Suppressor macrophage treated with lipopolysaccharide for 4 hours (primary cell): Measurements from ENCODE around the gene POLE3.

Source experiments
- DNase-seq: peaks from one replicate; pipeline ENCODE4 v3.0.0-alpha.2; 2020

The POLE3 gene

GRCh38 chr9:113375057-113376023 lies 35.1 kb downstream of the POLE3 start:
- DNase-seq = no peak

- no peak for DNase-seq
These were observed 36.6 kb downstream of the POLE3 start for GRCh38 chr9:113373676-113374392.

- DNase-seq = no peak
These were observed 37.2 kb downstream of the POLE3 start for GRCh38 chr9:113373256-113373655.

GRCh38 chr9:113372059-113372458 lies 38.4 kb downstream of the POLE3 start:
- no peak for DNase-seq

GRCh38 chr9:113370806-113371325 lies 39.6 kb downstream of the POLE3 start:
- DNase-seq = no peak

- DNase-seq = no peak
These were observed 40.7 kb downstream of the POLE3 start for GRCh38 chr9:113369855-113370140.

- DNase-seq = no peak
These were observed 41.3 kb downstream of the POLE3 start for GRCh38 chr9:113368982-113369854.

- DNase-seq = no peak
These were observed 42.0 kb downstream of the POLE3 start for GRCh38 chr9:113368348-113368981.

- peak; percentile 23 for DNase-seq
These were observed 44.8 kb downstream of the POLE3 start for GRCh38 chr9:113365652-113366051.

GRCh38 chr9:113364951-113365350 lies 45.5 kb downstream of the POLE3 start:
- no peak for DNase-seq

GRCh38 chr9:113363336-113363735 lies 47.1 kb downstream of the POLE3 start:
- DNase-seq = no peak

GRCh38 chr9:113361304-113362018 lies 49.0 kb downstream of the POLE3 start:
- no peak for DNase-seq

- DNase-seq = no peak
These were observed 50.1 kb downstream of the POLE3 start for GRCh38 chr9:113360242-113360842.

- DNase-seq = no peak
These were observed 51.1 kb downstream of the POLE3 start for GRCh38 chr9:113359385-113359784.
